Ovary (tissue), 9 donors: ENCODE measurements around the gene KLK1. TPM values are rescaled to one million over a fixed set of nuclear protein-coding genes. Genes with fewer than 3 reads are reported as not detected.

Source experiments
- DNase-seq, 5 donors: peaks; one replicate each; pipeline ENCODE4 v3.0.0-alpha.2; 2019 to 2020
- H3K27ac ChIP-seq, 2 donors: fragments of 200-600 bp; one replicate each; pipeline versions ENCODE4 v1.5.1 to v1.8.0; 2019 to 2022
- H3K27me3 ChIP-seq: fragments of 200-600 bp; one replicate; pipeline ENCODE4 v1.8.0; 2022
- H3K36me3 ChIP-seq: fragments of 200-600 bp; sonication (generic); one replicate; pipeline ENCODE4 v1.5.1; 2019
- H3K4me1 ChIP-seq: one replicate; pipeline ENCODE4 v1.8.1; 2013; ENCODE audit warnings: mild to moderate bottlenecking, moderate library complexity; ENCODE audit not compliant: insufficient read depth
- H3K4me3 ChIP-seq: fragments of 200-600 bp; sonication (generic); one replicate; pipeline ENCODE4 v1.5.1; 2017
- H3K9me3 ChIP-seq, 2 donors: fragments of 200-600 bp in 1 of 2; sonication (generic) in 1 of 2; one replicate each; pipeline versions ENCODE4 v1.5.1 to v1.8.1; 2013 to 2019; ENCODE audit warnings: mild to moderate bottlenecking in 1 of 2, moderate library complexity in 1 of 2
- EP300 ChIP-seq: sonication (generic); formaldehyde crosslinking; IDR thresholded peaks from one replicate; pipeline ENCODE4 v1.6.1; 2017; ENCODE audit warnings: antibody characterized with exemption
- POLR2A ChIP-seq: fragments of 450-650 bp; IDR thresholded peaks from one replicate; pipeline ENCODE4 v1.6.1; 2017; ENCODE audit warnings: antibody characterized with exemption, mild to moderate bottlenecking, moderate library complexity
- WGBS, 3 donors: extraction: QIAGEN DNeasy Blood & Tissue Kit in 1 of 3; methylation state at CpG; one replicate each; pipeline versions ENCODE4 v1.1.5 to v1.1.7; 2013 to 2017; 5-methylcytosine and 5-hydroxymethylcytosine counted together
- intact Hi-C, 4 donors: fragments of 100-400 bp; cut with DNase I; formaldehyde crosslinking; loops; one replicate each; pipeline versions ENCODE4 v1.11.0 to v1.15.1; 2022 to 2023
- polyA plus RNA-seq, 2 donors: library from polyadenylated mRNA; stranded (reverse); fragments of 200-250 nt in 1 of 2; fragments of 350-450 nt in 1 of 2; fragmentation: Illumina TruSeq in 1 of 2; extraction: RNeasy Lipid Tissue Mini Kit (QIAGEN cat#74804) in 1 of 2; gene quantifications; one replicate each; pipeline ENCODE4 v1.2.3, GENCODE V29; 2013 to 2014
- total RNA-seq, 7 donors: library from RNA; depleted of rRNA in 2 of 7; stranded (reverse); fragments of >200 nt in 2 of 7; fragmentation: NEBNext Ultra II Directional in 3 of 7; extraction: Animal tissue kit (Norgen Biotek cat#: 25700) in 3 of 7; gene quantifications; one replicate each; pipeline versions ENCODE4 v1.1.0 to v1.2.4, GENCODE V29; 2016 to 2023
- TF ChIP-seq, protein P1 (sequence below), 3 donors: fragments of 450-650 bp in 2 of 3; fragments of 200-600 bp in 1 of 3; IDR thresholded peaks; one replicate each; pipeline versions ENCODE4 v1.5.1 to v1.8.0; 2016 to 2022; ENCODE audit warnings: antibody characterized with exemption in 3 of 3, mild to moderate bottlenecking in 1 of 3
- donor health status: DM: no; HTN: no; CAD: no; lungs with moderate emphysema.
- donor health status: DM: no; HTN: no; CAD: no.
- donor health status: Bipolar disorder and iron deficiency.
- donor health status: DM: yes; HTN: yes; CAD: no.
- donor health status: DM: no; HTN: no; CAD: no.
- donor health status: DM: yes; HTN: yes; CAD: no.

Gene KLK1
- total and polyA plus RNA-seq, 9 donors, result 0.23 to 1.2 (median 0.57) TPM; not detected in 1

DNA sequence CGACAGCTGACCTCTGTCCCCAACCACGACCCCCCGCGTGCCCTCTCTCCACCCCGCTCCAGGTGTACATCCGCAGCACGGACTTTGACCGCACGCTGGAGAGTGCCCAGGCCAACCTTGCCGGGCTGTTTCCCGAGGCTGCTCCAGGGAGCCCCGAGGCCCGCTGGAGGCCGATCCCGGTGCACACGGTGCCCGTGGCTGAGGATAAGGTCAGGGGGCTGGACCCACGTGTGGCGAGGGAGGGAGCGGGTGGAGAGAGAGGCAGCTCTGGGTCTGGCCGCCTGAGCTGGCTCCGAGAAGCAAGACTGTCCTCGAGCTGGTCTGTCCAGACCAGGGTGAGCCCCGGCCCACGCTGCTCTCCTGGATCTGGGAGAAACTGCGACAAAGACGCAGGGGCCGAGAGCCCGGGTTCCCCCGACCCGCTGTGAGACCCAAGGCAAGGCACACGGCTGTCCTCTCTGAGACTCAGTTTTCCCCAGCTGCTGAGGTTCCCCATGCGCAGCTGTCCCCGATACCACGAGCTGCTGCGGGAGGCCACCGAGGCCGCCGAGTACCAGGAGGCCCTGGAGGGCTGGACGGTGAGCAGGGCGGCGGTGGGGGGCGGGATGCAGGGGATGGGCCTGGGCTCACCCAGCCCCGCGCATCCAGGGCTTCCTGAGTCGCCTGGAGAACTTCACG, 31.9 kb downstream of the KLK1 start:
- no peak overlapping the region for H3K27ac ChIP-seq
- H3K36me3 ChIP-seq, result no peaks in the 10 kb centered on the region
- H3K27me3 ChIP-seq, result no peaks in the 10 kb centered on the region
- no peak overlapping the region for H3K4me3 ChIP-seq
- 67 to 75% (median 68%) methylated on average over 43 to 47 of the region's 47 CpGs for WGBS, 3 donors
- H3K9me3 ChIP-seq, result no peaks in the 10 kb centered on the region
- intact Hi-C loops, result loop anchor here in 1 of 4 donors (10.0 kb wide), 1 partner anchor 277 kb away; the partner anchor contains the start of genes ASPDH and JOSD2
- TF ChIP-seq, protein P1, sequence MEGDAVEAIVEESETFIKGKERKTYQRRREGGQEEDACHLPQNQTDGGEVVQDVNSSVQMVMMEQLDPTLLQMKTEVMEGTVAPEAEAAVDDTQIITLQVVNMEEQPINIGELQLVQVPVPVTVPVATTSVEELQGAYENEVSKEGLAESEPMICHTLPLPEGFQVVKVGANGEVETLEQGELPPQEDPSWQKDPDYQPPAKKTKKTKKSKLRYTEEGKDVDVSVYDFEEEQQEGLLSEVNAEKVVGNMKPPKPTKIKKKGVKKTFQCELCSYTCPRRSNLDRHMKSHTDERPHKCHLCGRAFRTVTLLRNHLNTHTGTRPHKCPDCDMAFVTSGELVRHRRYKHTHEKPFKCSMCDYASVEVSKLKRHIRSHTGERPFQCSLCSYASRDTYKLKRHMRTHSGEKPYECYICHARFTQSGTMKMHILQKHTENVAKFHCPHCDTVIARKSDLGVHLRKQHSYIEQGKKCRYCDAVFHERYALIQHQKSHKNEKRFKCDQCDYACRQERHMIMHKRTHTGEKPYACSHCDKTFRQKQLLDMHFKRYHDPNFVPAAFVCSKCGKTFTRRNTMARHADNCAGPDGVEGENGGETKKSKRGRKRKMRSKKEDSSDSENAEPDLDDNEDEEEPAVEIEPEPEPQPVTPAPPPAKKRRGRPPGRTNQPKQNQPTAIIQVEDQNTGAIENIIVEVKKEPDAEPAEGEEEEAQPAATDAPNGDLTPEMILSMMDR (IDR thresholded peaks at IDR 0.05), result no peak
- TF ChIP-seq EP300 (no peak), POLR2A (no peak)
- DNase-seq, result no peak
- H3K4me1 ChIP-seq, result no peaks in the 10 kb centered on the region

DNA sequence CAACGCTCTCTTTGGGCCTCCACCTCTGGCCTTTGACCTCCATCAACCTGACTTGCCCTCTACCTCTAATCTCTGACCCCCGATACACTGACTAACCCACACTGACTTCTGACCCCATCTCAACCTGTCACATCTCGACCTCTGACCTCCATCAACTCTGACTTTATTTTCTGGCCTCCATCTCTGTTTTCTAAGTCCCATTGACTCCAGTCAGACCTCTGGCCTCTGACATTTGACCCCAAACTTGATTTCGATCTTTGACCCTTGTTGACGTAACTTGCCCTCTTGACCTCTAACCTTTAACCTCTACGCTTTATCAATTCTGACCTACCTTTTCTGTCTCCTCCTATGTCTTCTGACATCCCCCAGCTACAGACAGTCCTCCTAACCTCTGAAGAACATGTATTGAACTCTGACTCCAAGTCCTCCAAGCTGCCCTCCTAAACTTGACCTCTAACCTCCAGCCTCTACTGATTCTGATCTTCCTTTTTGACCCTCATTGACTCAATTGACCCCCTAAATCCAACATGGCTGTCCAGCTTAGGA, 32.6 kb downstream of the KLK1 start:
- H3K4me3 ChIP-seq, result no peak overlapping the region
- no peak for DNase-seq
- H3K27me3 ChIP-seq, result no peaks in the 10 kb centered on the region
- 68 to 76% (median 70%) methylated on average over 6 of the region's 6 CpGs for WGBS, 3 donors
- H3K27ac ChIP-seq, result no peak overlapping the region
- H3K9me3 ChIP-seq, result no peaks in the 10 kb centered on the region
- intact Hi-C loops, result loop anchor here in 1 of 4 donors (10.0 kb wide), 1 partner anchor 276 kb away; the partner anchor contains the start of genes ASPDH and JOSD2
- H3K4me1 ChIP-seq, result no peaks in the 10 kb centered on the region
- H3K36me3 ChIP-seq, result no peaks in the 10 kb centered on the region
- TF ChIP-seq, protein P1 (IDR thresholded peaks at IDR 0.05), result no peak
- TF ChIP-seq POLR2A (no peak), EP300 (no peak)

DNA sequence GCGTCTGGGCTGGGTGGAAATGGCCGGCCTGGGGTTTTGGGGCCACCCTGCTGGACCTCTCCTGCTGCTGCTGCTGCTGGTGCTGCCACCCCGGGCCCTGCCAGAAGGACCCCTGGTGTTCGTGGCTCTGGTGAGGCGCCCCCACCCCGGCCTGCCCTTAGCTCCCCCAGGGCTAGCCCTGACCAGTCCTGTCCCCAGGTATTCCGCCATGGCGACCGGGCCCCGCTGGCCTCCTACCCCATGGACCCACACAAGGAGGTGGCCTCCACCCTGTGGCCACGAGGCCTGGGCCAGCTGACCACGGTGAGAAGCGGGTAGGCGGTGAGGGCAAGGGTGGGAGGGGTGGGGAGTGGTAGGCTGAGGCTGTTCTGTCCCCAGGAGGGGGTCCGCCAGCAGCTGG, 33.2 kb downstream of the KLK1 start, which contains the start of gene ACP4:
Gene ACP4, plus strand, starts transcription at position 20 of the 400 bp plus-strand sequence. Its CDS starts 0 bp downstream, at position 20.
- DNase-seq, result peak in 1 of 5 donors; percentile 27
- no peaks in the 10 kb centered on the region for H3K27me3 ChIP-seq
- TF ChIP-seq EP300, result no peak
- no peak for TF ChIP-seq POLR2A
- TF ChIP-seq, protein P1 (IDR thresholded peaks at IDR 0.05), result no peak
- H3K9me3 ChIP-seq, result no peaks in the 10 kb centered on the region
- WGBS, 3 donors, result 77 to 86% (median 82%) methylated on average over 8 to 15 of the region's 15 CpGs
- H3K4me1 ChIP-seq, result no peaks in the 10 kb centered on the region
- H3K27ac ChIP-seq, result no peak within 1 kb of the TSS
- no peak within 1 kb of the TSS for H3K4me3 ChIP-seq
- intact Hi-C loops, result loop anchor here in 1 of 4 donors (10.0 kb wide), 1 partner anchor 276 kb away; the partner anchor contains the start of genes ASPDH and JOSD2
- no peaks in the 10 kb centered on the region for H3K36me3 ChIP-seq

DNA sequence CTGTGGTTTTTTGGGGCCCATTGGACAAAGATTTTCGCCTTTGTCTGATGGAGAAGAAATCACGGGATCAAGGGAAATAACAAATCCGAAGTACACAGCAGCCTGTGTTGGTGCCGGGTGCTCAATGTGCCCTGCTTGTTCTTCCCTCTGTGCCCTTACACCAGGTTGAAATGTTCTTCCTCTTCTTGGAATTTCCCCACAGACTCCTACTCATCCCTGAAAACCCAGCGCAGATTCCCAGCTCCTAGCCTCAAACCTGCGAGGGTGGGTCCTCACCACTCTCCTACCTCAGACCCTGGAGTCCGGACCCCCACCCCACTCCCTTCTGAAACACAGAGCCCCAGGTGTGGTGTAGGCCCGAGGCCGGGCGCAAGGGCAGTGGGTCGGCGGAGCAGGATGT, 38.3 kb downstream of the KLK1 start:
- Histone ChIP-seq H3K4me3 (no peak overlapping the region), H3K27me3 (no peaks in the 10 kb centered on the region), H3K9me3 (no peaks in the 10 kb centered on the region), H3K4me1 (no peaks in the 10 kb centered on the region), H3K27ac (no peak overlapping the region), H3K36me3 (no peaks in the 10 kb centered on the region)
- TF ChIP-seq EP300, result no peak
- no peak for TF ChIP-seq POLR2A
- TF ChIP-seq, protein P1 (IDR thresholded peaks at IDR 0.05), result no peak
- WGBS, 3 donors, result 85 to 88% (median 87%) methylated on average over 12 of the region's 12 CpGs
- no peak for DNase-seq
- intact Hi-C loops, result loop anchor here in 1 of 4 donors (10.0 kb wide), 1 partner anchor 241 kb away; no protein-coding TSS in a partner anchor
